Transverse colon (tissue), 4 donors: ENCODE results near the gene ACP3. TPM values are rescaled to one million over a fixed set of nuclear protein-coding genes. Genes with fewer than 3 reads are reported as not detected.
"Not testable (repeated sequence)": the region's sequence is repeated elsewhere in the genome, so short reads cannot be mapped to it uniquely, and the experiment has no call there.

Experiments
- DNase-seq: peaks from one replicate; pipeline ENCODE4 v3.0.0-alpha.2; 2019
- H3K27ac ChIP-seq, 4 donors: fragments of 200-600 bp; sonication (generic); 2 replicates each; pipeline ENCODE4 v1.5.1; 2016 to 2018; ENCODE audit warnings: inconsistent platforms in 4 of 4
- H3K27me3 ChIP-seq: fragments of 200-600 bp; sonication (generic); 2 replicates; pipeline ENCODE4 v1.5.1; 2017; ENCODE audit warnings: inconsistent platforms
- H3K36me3 ChIP-seq, 4 donors: fragments of 200-600 bp; sonication (generic); 2 replicates each; pipeline ENCODE4 v1.5.1; 2017 to 2019; ENCODE audit warnings: inconsistent platforms in 4 of 4
- H3K4me1 ChIP-seq, 4 donors: fragments of 200-600 bp; sonication (generic); 2 replicates each; pipeline ENCODE4 v1.5.1; 2017 to 2020; ENCODE audit warnings: inconsistent platforms in 4 of 4
- H3K4me3 ChIP-seq, 4 donors: fragments of 200-600 bp; sonication (generic); 1 replicate in 1 of 4; 2 replicates in 3 of 4; pipeline versions ENCODE4 v1.5.1 to v1.6.1; 2017 to 2019; ENCODE audit warnings: inconsistent platforms in 4 of 4
- H3K9me3 ChIP-seq, 2 donors: fragments of 200-600 bp; sonication (generic); 2 replicates each; pipeline ENCODE4 v1.5.1; 2017 to 2019; ENCODE audit warnings: inconsistent platforms in 2 of 2
- CTCF ChIP-seq, 5 experiments: fragments of 200-600 bp in 3 of 5; fragments of 450-650 bp in 2 of 5; sonication (generic) in 3 of 5; IDR thresholded peaks; 1 replicate in 2 of 5; 2 replicates in 3 of 5; pipeline ENCODE4 v1.5.1; 2016 to 2017; ENCODE audit warnings: antibody characterized with exemption in 5 of 5, inconsistent platforms in 3 of 5, mild to moderate bottlenecking in 2 of 5, moderate library complexity in 1 of 5
- EP300 ChIP-seq: sonication (generic); formaldehyde crosslinking; IDR thresholded peaks from one replicate; pipeline ENCODE4 v1.6.1; 2017; ENCODE audit warnings: antibody characterized with exemption, low read depth
- POLR2A ChIP-seq: fragments of 450-650 bp; IDR thresholded peaks from one replicate; pipeline ENCODE4 v1.6.1; 2016; ENCODE audit warnings: antibody characterized with exemption, mild to moderate bottlenecking, moderate library complexity
- POLR2AphosphoS5 ChIP-seq, 3 donors: sonication (generic); formaldehyde crosslinking; IDR thresholded peaks; one replicate each; pipeline ENCODE4 v1.6.1; 2016; ENCODE audit warnings: antibody characterized with exemption in 3 of 3
- WGBS, 2 donors: methylation state at CpG; one replicate each; pipeline ENCODE4 v1.1.5; 2018; ENCODE audit warnings: low coverage in 1 of 2; 5-methylcytosine and 5-hydroxymethylcytosine counted together
- in situ Hi-C, 4 donors: fragments of 200-750 bp; cut with MboI; loops; one replicate each; pipeline versions ENCODE4 v1.15.0 to v1.15.1; 2017; ENCODE audit warnings: low sequenced_read_pairs in 3 of 4, low pct_ligation_motif_present in 1 of 4, low pct_unique_long_range_greater_than_20kb in 1 of 4
- intact Hi-C: fragments of 100-400 bp; cut with DNase I; formaldehyde crosslinking; loops from one replicate; pipeline ENCODE4 v1.15.1; 2023; ENCODE audit warnings: low total_unique reads
- total RNA-seq, 4 donors: library from RNA; depleted of rRNA; stranded (reverse); fragments of >200 nt; gene quantifications; one replicate each; pipeline ENCODE4 v1.1.0, GENCODE V29; 2016

Gene ACP3
- total RNA-seq, 4 donors from 2014 or later, result 3.4 to 22.7 (median 7.6) TPM

- no peak for TF ChIP-seq EP300
- no peak for TF ChIP-seq POLR2AphosphoS5 (IDR thresholded peaks at IDR 0.05)
- TF ChIP-seq POLR2A, result no peak
- no peak for TF ChIP-seq CTCF (IDR thresholded peaks at IDR 0.05)
- intact Hi-C loops (no loop called here), in situ Hi-C loops (loop anchor here in 2 of 4 donors (25.0 kb wide), 1 partner anchor 268 kb away; no protein-coding TSS in a partner anchor)
- no peak overlapping the region for H3K4me3 ChIP-seq
- DNase-seq, result no peak
- H3K36me3 ChIP-seq, result no peaks in the 10 kb centered on the region
- H3K9me3 ChIP-seq, result no peaks in the 10 kb centered on the region
- no peak overlapping the region for H3K27ac ChIP-seq
- H3K27me3 ChIP-seq, result no peaks in the 10 kb centered on the region
- H3K4me1 ChIP-seq, result no peaks in the 10 kb centered on the region
Measured at GRCh38 chr3:132368962-132369361, 51.8 kb downstream of the ACP3 start.

GRCh38 chr3:132376945-132377354, 59.7 kb downstream of the ACP3 start:
- H3K27me3 ChIP-seq, H3K36me3 ChIP-seq, in situ Hi-C loops, DNase-seq, intact Hi-C loops, H3K9me3 ChIP-seq, H3K4me1 ChIP-seq, H3K27ac ChIP-seq: not testable (repeated sequence)
- WGBS, 2 donors, result 80 to 94% methylated on average over 1 to 25 of the region's 25 CpGs
- peak overlapping the region in 1 of 4 donors; percentile 14 for H3K4me3 ChIP-seq

GRCh38 chr3:132378048-132378762, 61.0 kb downstream of the ACP3 start:
- H3K4me1 ChIP-seq, result no peaks in the 10 kb centered on the region
- no peaks in the 10 kb centered on the region for H3K27me3 ChIP-seq
- H3K27ac ChIP-seq, result no peak overlapping the region
- no peak for TF ChIP-seq POLR2AphosphoS5 (IDR thresholded peaks at IDR 0.05)
- no peak for DNase-seq
- in situ Hi-C loops, result no loop called here
- 77 to 85% methylated on average over 2 of the region's 2 CpGs for WGBS, 2 donors
- H3K9me3 ChIP-seq, result no peaks in the 10 kb centered on the region
- H3K4me3 ChIP-seq, result no peak overlapping the region
- intact Hi-C loops, result no loop called here
- no peaks in the 10 kb centered on the region for H3K36me3 ChIP-seq

- in situ Hi-C loops, result no loop called here
Measured at GRCh38 chr3:132378846-132379245, 61.6 kb downstream of the ACP3 start.

GRCh38 chr3:132380920-132381319, 63.7 kb downstream of the ACP3 start:
- no peak for DNase-seq
- in situ Hi-C loops, result no loop called here
- WGBS, 2 donors, result 68% methylated on average over 1 of the region's 1 CpG; no CpG with 5 or more reads in 1 of the 2 donors
- Histone ChIP-seq H3K4me1 (no peaks in the 10 kb centered on the region), H3K27me3 (no peaks in the 10 kb centered on the region), H3K36me3 (no peaks in the 10 kb centered on the region), H3K9me3 (no peaks in the 10 kb centered on the region), H3K27ac (no peak overlapping the region), H3K4me3 (no peak overlapping the region)
- TF ChIP-seq CTCF (IDR thresholded peaks at IDR 0.05) (no peak), POLR2AphosphoS5 (IDR thresholded peaks at IDR 0.05) (no peak)
- intact Hi-C loops, result no loop called here

More at GRCh38 chr3:132378846-132379245, 61.6 kb downstream of the ACP3 start:
- intact Hi-C loops, result no loop called here
- DNase-seq, result no peak
- Histone ChIP-seq H3K36me3 (no peaks in the 10 kb centered on the region), H3K4me3 (no peak overlapping the region), H3K9me3 (no peaks in the 10 kb centered on the region), H3K27me3 (no peaks in the 10 kb centered on the region), H3K27ac (no peak overlapping the region), H3K4me1 (no peaks in the 10 kb centered on the region)
- WGBS, 2 donors, result 57 to 60% methylated on average over 1 to 2 of the region's 2 CpGs
- no peak for TF ChIP-seq EP300
- no peak for TF ChIP-seq CTCF (IDR thresholded peaks at IDR 0.05)
- TF ChIP-seq POLR2A, result no peak
- no peak for TF ChIP-seq POLR2AphosphoS5 (IDR thresholded peaks at IDR 0.05)
